GM12873 (cell line): ENCODE measurements around the gene UGGT2.

Experiments used
- CTCF ChIP-seq: IDR thresholded peaks from 2 replicates; pipeline ENCODE4 v1.5.1; 2012; ENCODE audit warnings: low read depth, mild to moderate bottlenecking, moderate library complexity, low read length, control low read depth; ENCODE audit not compliant: insufficient read depth; ENCODE audit errors: missing control alignments

UGGT2 gene

GRCh38 chr13:95800436-95800835 lies 252.8 kb downstream of the UGGT2 start:
- no peak for TF ChIP-seq CTCF

- no peak for TF ChIP-seq CTCF
Measured at GRCh38 chr13:95797016-95797415, 256.2 kb downstream of the UGGT2 start.

- no peak for TF ChIP-seq CTCF
Measured at GRCh38 chr13:95793781-95794180, 259.4 kb downstream of the UGGT2 start.

GRCh38 chr13:95793018-95793555 lies 260.1 kb downstream of the UGGT2 start:
- TF ChIP-seq CTCF, result no peak

- TF ChIP-seq CTCF, result no peak
Measured at GRCh38 chr13:95791084-95791722, 262.0 kb downstream of the UGGT2 start.

GRCh38 chr13:95788100-95788463 lies 265.1 kb downstream of the UGGT2 start:
- TF ChIP-seq CTCF, result no peak

GRCh38 chr13:95787356-95788099 lies 265.7 kb downstream of the UGGT2 start:
- TF ChIP-seq CTCF, result no peak
